Endothelial cell of umbilical vein (primary cell): Measurements from ENCODE around the gene C22orf39.

ENCODE experiments used
- JUN ChIP-seq: IDR thresholded peaks from 2 replicates; pipeline ENCODE4 v1.6.1; 2011; ENCODE audit warnings: borderline replicate concordance, low read depth; ENCODE audit not compliant: insufficient read length, insufficient read depth
- MYC ChIP-seq: IDR thresholded peaks from one replicate; pipeline ENCODE4 v1.6.1; 2011; ENCODE audit warnings: mild to moderate bottlenecking, low read depth, low read length
- POLR2A ChIP-seq: IDR thresholded peaks from 2 replicates; pipeline ENCODE4 v1.6.1; 2012; ENCODE audit warnings: low read depth, mild to moderate bottlenecking, control low read depth, low read length
- POLR2AphosphoS5 ChIP-seq: IDR thresholded peaks from 2 replicates; pipeline ENCODE4 v1.6.1; 2012; ENCODE audit warnings: low read depth, mild to moderate bottlenecking, control low read depth, low read length, moderate library complexity; ENCODE audit not compliant: insufficient read depth
- TF ChIP-seq, protein P1 (sequence below), 2 donors: IDR thresholded peaks; 1 replicate in 1 of 2; 2 replicates in 1 of 2; pipeline ENCODE4 v1.5.1; 2011; ENCODE audit warnings: low read length in 2 of 2, mild to moderate bottlenecking in 2 of 2, moderate library complexity in 2 of 2, control low read depth in 1 of 2, inconsistent platforms in 1 of 2, low read depth in 1 of 2; ENCODE audit not compliant: insufficient read depth in 1 of 2; ENCODE audit errors: extremely low read depth in 1 of 2

DNA sequence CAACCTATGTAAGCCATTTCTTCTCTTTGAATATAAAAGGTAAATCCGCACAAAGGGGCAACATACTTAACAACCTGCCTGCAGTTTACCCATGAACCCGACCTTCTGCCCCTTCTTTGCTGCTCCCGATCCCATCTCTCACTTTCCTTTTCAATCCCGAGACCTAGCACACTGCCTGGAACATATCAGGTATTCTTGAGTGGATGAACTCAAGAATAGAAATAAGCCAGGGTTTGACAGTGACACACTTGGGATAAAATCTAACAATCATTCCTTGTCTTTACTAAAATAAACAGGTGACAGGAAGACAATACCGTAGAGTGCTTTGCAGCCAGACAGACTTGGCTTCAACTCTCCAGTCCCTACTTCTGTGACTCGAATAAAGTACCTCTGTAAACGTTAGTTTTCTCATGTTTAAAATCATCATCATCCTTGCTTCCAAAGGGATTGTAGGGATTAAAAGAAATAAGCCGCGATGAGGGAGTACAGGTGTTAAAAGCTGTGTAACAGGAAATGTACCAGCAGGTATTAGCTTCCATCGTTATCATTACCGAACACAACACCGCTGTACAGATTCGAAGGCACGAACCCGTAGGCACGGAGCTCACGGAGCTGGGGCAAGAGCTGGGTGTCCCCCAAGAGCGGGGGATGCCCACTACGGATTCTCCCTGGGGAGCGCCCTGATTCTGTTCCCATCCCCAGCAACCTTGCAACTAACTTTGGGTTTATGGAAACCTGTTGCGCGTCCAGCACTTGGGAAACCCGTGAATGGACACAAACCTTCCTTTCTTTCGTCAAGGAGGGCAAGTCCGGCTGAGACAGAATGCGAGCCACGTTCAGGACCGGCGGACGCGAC, 30.8 kb upstream of the C22orf39 start:
- TF ChIP-seq, protein P1, sequence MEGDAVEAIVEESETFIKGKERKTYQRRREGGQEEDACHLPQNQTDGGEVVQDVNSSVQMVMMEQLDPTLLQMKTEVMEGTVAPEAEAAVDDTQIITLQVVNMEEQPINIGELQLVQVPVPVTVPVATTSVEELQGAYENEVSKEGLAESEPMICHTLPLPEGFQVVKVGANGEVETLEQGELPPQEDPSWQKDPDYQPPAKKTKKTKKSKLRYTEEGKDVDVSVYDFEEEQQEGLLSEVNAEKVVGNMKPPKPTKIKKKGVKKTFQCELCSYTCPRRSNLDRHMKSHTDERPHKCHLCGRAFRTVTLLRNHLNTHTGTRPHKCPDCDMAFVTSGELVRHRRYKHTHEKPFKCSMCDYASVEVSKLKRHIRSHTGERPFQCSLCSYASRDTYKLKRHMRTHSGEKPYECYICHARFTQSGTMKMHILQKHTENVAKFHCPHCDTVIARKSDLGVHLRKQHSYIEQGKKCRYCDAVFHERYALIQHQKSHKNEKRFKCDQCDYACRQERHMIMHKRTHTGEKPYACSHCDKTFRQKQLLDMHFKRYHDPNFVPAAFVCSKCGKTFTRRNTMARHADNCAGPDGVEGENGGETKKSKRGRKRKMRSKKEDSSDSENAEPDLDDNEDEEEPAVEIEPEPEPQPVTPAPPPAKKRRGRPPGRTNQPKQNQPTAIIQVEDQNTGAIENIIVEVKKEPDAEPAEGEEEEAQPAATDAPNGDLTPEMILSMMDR (IDR thresholded peaks at IDR 0.05; ENCODE audit: extremely low read depth in 1 of 2, insufficient read depth in 1 of 2, low read depth in 1 of 2, low read length in 2 of 2): no peak
- TF ChIP-seq POLR2A (no peak), JUN (no peak), MYC (no peak), POLR2AphosphoS5 (no peak)
